ENCODE measurements around the gene DMXL1.
"Not testable (repeated sequence)": the region's sequence is repeated elsewhere in the genome, so short reads cannot be mapped to it uniquely, and the experiment has no call there.

Gene DMXL1

DNA sequence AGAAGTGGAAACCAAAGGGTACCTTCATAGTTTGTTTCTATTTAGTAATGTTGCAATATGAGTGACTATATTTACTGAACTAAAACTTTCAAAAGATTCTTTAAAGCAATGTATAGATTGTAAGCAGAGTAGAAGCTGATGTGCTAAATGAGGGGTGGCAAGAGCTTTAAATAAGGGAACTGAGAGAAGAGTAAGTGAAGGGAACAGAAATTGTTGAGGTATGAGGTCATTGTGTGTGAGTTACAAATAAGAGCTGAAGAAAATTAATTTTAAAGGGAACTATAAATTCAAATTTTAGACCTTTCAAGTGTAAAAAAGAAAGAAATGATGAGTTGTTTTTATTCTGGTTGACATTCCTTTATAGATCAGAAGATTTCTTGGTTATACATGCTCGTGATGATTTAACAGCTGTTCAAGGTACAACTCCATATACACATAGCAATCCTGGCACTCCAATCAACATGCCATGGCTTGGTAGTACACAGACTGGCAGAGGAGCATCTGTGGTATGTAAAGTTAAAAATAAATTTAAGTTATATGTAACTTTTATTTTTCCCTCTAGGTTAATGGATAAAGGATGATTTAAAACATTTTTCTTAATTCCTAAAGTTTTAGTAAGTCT, 149.8 kb downstream of the DMXL1 start:
- no peak overlapping the region for H3K4me3 ChIP-seq (replicated peaks in 1 of 2; ENCODE audit: low read depth in 2 of 2, low read length in 2 of 2)
- no peak for DNase-seq (ENCODE audit: low read depth in 2 of 2)
- TF ChIP-seq, protein P1, sequence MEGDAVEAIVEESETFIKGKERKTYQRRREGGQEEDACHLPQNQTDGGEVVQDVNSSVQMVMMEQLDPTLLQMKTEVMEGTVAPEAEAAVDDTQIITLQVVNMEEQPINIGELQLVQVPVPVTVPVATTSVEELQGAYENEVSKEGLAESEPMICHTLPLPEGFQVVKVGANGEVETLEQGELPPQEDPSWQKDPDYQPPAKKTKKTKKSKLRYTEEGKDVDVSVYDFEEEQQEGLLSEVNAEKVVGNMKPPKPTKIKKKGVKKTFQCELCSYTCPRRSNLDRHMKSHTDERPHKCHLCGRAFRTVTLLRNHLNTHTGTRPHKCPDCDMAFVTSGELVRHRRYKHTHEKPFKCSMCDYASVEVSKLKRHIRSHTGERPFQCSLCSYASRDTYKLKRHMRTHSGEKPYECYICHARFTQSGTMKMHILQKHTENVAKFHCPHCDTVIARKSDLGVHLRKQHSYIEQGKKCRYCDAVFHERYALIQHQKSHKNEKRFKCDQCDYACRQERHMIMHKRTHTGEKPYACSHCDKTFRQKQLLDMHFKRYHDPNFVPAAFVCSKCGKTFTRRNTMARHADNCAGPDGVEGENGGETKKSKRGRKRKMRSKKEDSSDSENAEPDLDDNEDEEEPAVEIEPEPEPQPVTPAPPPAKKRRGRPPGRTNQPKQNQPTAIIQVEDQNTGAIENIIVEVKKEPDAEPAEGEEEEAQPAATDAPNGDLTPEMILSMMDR (IDR thresholded peaks at IDR 0.05; ENCODE audit: low read depth, low read length): no peak

- no peak overlapping the region for H3K4me3 ChIP-seq (replicated peaks in 1 of 2; ENCODE audit: low read depth in 2 of 2, low read length in 2 of 2)
- TF ChIP-seq, protein P1 (IDR thresholded peaks at IDR 0.05; ENCODE audit: low read depth, low read length): no peak
- DNase-seq (ENCODE audit: low read depth in 2 of 2): no peak
Observed at GRCh38 chr5:119221330-119221729, 150.4 kb downstream of the DMXL1 start.

DNA sequence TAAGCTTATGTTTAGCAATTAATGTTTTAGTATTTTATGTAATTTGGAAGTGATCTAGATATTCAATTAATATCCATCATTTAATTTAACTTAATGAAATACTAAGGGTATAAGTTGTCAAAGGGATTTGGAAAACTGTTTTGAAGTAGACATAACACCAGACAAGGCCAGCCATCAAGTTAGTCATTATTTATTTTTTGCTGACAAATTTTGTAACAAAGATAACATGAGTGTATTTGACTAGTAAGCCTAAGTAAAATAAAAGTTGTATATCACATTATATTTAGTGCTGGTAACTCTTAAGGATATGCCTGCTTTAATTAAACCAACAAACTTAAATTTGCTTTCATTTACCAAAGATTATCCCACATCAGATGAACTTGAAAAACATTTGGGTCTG, 159.1 kb downstream of the DMXL1 start:
- H3K4me3 ChIP-seq (replicated peaks in 1 of 2; ENCODE audit: low read depth in 2 of 2, low read length in 2 of 2): no peak overlapping the region
- DNase-seq (ENCODE audit: low read depth in 2 of 2): peak in 1 of 2 donors; percentile 3
- TF ChIP-seq, protein P1 (IDR thresholded peaks at IDR 0.05; ENCODE audit: low read depth, low read length): no peak

DNA sequence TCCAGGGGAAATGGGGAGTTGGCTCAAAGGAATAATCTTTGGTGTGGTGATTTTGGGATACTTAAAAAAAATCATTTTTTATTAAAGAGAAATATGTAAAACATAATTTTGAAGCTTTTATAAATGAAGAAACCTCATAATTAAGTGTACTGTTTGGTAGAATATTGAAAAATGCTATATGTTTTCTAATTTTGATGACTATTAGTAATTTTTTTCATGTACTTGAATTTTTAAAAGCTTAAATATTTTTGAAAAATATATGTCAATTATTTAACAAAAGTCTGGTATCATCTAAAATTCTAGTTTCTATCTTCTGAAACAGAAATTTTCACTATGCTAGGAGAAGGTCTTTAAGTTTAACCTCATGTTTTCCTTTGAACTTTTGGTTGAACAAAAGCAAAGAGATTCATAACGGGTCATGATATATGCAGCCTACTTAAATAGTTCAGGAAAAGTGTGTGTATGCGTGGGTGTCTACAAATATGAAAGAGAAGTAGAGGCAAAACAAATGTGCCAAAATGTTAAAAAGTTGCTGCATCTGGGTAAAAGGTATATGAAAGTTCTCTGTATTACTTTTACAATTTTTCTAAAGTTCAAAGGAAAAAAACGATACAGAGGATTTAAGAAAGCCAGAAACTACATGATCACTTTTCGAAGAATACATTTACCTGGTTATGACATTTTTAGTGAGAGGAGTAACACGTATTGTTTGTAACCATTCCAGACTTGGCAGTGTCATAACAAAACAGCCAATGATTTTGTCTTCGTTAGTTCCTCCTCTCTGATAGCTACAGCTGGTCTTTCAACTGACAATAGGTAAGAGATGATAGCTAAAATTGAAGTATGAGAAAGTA, 167.6 kb downstream of the DMXL1 start:
- DNase-seq (ENCODE audit: low read depth in 2 of 2): no peak
- no peak overlapping the region for H3K4me3 ChIP-seq (replicated peaks in 1 of 2; ENCODE audit: low read depth in 2 of 2, low read length in 2 of 2)
- TF ChIP-seq, protein P1 (IDR thresholded peaks at IDR 0.05; ENCODE audit: low read depth, low read length): no peak

DNA sequence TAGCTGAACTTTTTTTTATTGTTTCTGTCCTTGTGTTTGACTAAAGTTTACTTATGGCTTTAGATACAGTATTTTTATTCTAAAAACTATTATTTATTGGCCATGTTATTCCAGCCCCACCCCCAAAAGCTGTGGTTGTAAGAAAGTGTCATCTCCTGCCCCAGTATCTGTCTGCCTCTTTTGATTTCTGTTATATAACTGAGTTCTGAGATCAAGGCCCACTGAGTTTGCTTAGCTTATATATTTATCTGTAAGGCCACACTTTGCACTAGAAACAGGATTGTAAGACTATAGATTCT, 168.2 kb downstream of the DMXL1 start:
- TF ChIP-seq, protein P1 (IDR thresholded peaks at IDR 0.05; ENCODE audit: low read depth, low read length): no peak
- H3K4me3 ChIP-seq (replicated peaks in 1 of 2; ENCODE audit: low read depth in 2 of 2, low read length in 2 of 2): no peak overlapping the region
- no peak for DNase-seq (ENCODE audit: low read depth in 2 of 2)

GRCh38 chr5:119239826-119240225, 168.9 kb downstream of the DMXL1 start:
- DNase-seq (ENCODE audit: low read depth in 2 of 2); H3K4me3 ChIP-seq (replicated peaks in 1 of 2; ENCODE audit: low read depth in 2 of 2, low read length in 2 of 2): not testable (repeated sequence)

GRCh38 chr5:119243888-119244287, 173.0 kb downstream of the DMXL1 start:
- H3K4me3 ChIP-seq (replicated peaks in 1 of 2; ENCODE audit: low read depth in 2 of 2, low read length in 2 of 2): no peak overlapping the region
- TF ChIP-seq, protein P1 (IDR thresholded peaks at IDR 0.05; ENCODE audit: low read depth, low read length): no peak
- DNase-seq (ENCODE audit: low read depth in 2 of 2): no peak
